NT2/D1 (cell line): ENCODE measurements around the gene MYO5A.

ENCODE experiments used
- DNase-seq: peaks from one replicate; pipeline ENCODE4 v3.0.0-alpha.2; 2011; ENCODE audit warnings: low read depth, low spot score
- H3K27me3 ChIP-seq: 2 replicates; pipeline ENCODE4 v1.6.0; 2011; ENCODE audit warnings: mild to moderate bottlenecking; ENCODE audit not compliant: insufficient read length, insufficient read depth
- H3K36me3 ChIP-seq: 2 replicates; pipeline ENCODE4 v1.6.1; 2011; ENCODE audit warnings: mild to moderate bottlenecking, low read length, mixed read lengths; ENCODE audit not compliant: insufficient read depth, insufficient read length
- H3K4me1 ChIP-seq: 2 replicates; pipeline ENCODE4 v1.5.1; 2011; ENCODE audit not compliant: insufficient read depth, insufficient read length
- H3K4me3 ChIP-seq: 2 replicates; pipeline ENCODE4 v1.5.1; 2011; ENCODE audit warnings: low read depth; ENCODE audit not compliant: insufficient read length
- H3K9ac ChIP-seq: 2 replicates; pipeline ENCODE4 v1.6.0; 2011; ENCODE audit warnings: low read depth; ENCODE audit not compliant: insufficient read length
- H3K9me3 ChIP-seq: 2 replicates; pipeline ENCODE4 v1.5.1; 2011; ENCODE audit warnings: mild to moderate bottlenecking, low read length; ENCODE audit not compliant: insufficient read depth
- SUZ12 ChIP-seq: IDR thresholded peaks from 2 replicates; pipeline ENCODE4 v1.6.1; 2011; ENCODE audit not compliant: insufficient read length, insufficient read depth; ENCODE audit errors: extremely low read depth
- YY1 ChIP-seq: IDR thresholded peaks from 2 replicates; pipeline ENCODE4 v1.6.1; 2011; ENCODE audit not compliant: insufficient read length, insufficient read depth
- ZNF274 ChIP-seq: IDR thresholded peaks from 2 replicates; pipeline ENCODE4 v1.6.1; 2011; ENCODE audit warnings: mild to moderate bottlenecking, low read depth, low read length

MYO5A gene

DNA sequence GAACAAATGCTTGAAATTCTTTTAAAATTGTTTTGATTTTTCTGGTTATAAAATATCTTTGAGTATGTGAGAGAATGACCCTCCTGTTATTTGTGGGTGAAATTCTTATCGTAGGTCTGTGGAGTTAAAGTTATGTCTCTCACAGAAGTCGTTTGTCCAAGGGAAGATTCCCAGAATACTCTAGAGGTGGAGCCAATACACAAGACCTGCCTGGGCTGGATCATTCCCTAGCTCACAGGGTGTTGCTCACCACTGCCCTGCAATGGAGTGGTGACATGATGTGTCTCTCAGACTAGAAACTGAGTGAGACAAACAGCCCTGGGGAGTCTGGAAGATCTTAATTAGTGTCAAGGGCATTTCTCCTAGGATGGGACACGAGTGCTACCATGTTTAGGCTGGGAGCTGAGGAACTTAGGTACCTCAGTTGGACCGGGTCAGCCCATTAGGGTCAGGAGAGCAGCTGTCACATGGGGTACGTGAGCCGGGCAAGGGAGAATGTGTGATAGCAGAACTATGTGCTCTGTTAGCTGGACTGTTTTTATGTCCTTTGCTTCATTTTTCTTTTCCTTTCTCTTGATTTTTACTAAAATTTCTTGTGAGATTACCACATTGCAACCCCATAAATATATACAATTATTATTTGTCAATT is 179.5 kb downstream of the MYO5A start:
- Histone ChIP-seq H3K27me3 (no peaks in the 10 kb centered on the region), H3K9me3 (no peaks in the 10 kb centered on the region), H3K9ac (no peak overlapping the region), H3K4me3 (no peak overlapping the region), H3K4me1 (no peaks in the 10 kb centered on the region), H3K36me3 (peaks cover 12% of the 10 kb centered on the region)
- no peak for DNase-seq
- TF ChIP-seq SUZ12 (no peak), YY1 (no peak), ZNF274 (no peak)

DNA sequence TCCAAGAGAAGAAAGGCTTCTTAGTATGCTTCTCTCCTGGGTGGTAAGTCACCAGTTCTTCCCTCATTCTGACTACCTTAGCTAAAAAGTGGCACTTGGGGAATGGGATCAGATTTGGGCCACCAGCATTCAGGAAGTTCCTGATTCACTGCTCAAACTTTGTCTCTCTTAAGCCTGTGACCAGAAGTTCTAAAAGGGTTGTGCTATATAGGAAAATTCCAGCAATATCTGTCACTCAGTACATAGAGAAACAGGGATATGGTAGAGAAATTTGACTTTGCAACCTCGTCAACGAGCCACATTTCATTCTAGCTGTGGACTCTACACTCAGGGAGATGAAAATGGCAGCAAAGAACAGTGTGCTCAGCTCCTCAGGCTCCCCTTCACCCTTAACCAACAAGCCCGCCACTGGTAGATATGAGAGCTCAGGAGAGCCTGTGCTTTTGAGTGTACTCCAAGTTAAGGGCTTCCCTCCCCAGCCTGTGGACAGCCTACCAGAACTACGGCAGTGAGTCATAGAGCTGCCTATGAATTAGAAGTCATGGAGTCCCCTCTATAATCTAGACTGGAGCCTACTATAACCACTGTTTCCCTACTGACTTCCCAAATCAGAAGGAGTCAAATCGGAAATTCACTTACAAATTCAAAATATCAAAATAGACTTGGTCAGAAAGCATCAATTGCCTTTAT is 180.5 kb downstream of the MYO5A start:
- H3K9me3 ChIP-seq: no peaks in the 10 kb centered on the region
- no peak for TF ChIP-seq ZNF274
- no peak for TF ChIP-seq YY1
- TF ChIP-seq SUZ12: no peak
- H3K4me1 ChIP-seq: no peaks in the 10 kb centered on the region
- DNase-seq: no peak
- H3K36me3 ChIP-seq: peaks cover 12% of the 10 kb centered on the region
- no peak overlapping the region for H3K4me3 ChIP-seq
- H3K9ac ChIP-seq: no peak overlapping the region
- H3K27me3 ChIP-seq: no peaks in the 10 kb centered on the region

DNA sequence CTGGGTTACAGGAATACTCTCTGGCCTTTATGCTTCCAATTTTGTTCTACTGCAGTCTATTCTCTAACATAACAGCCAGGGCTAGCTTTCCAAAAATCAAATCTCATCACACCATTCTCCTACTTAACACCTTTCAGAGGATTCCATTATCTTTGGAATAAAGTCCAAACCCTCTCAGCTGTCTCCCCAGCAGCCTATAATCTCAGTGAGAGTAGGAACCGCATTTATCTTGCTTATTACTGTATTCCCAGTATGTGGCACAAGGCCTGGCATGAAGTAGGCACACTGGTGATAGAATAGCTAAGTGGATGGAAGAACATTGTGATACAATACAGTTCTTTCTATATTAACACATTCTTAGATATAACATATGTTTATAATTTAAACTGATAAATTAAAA is 184.1 kb downstream of the MYO5A start:
- no peak for TF ChIP-seq ZNF274
- DNase-seq: no peak
- H3K36me3 ChIP-seq: peaks cover 4% of the 10 kb centered on the region
- H3K4me1 ChIP-seq: no peaks in the 10 kb centered on the region
- no peaks in the 10 kb centered on the region for H3K9me3 ChIP-seq
- no peak overlapping the region for H3K9ac ChIP-seq
- H3K4me3 ChIP-seq: no peak overlapping the region
- H3K27me3 ChIP-seq: no peaks in the 10 kb centered on the region

DNA sequence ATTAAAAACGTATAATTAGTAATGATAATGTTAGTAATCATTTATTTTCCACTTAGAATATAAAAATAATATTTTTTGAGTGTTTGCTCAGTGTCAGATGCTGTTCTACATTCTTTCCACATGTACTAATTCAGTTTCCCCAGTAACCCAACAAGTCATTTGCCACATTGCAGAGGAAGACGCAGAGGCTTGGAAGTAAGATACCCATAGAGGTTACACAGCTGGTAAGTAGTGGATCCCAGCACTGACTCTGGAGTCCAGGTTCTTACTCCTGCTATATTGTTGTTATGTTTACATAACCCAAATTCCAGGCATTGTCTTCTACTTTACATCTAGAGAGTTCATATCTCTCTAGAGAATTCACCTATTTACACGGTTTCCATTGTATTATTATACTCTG is 184.8 kb downstream of the MYO5A start:
- no peaks in the 10 kb centered on the region for H3K9me3 ChIP-seq
- no peaks in the 10 kb centered on the region for H3K27me3 ChIP-seq
- H3K36me3 ChIP-seq: no peaks in the 10 kb centered on the region
- H3K4me3 ChIP-seq: no peak overlapping the region
- TF ChIP-seq YY1 (no peak), SUZ12 (no peak), ZNF274 (no peak)
- H3K9ac ChIP-seq: no peak overlapping the region
- DNase-seq: no peak
- H3K4me1 ChIP-seq: no peaks in the 10 kb centered on the region

DNA sequence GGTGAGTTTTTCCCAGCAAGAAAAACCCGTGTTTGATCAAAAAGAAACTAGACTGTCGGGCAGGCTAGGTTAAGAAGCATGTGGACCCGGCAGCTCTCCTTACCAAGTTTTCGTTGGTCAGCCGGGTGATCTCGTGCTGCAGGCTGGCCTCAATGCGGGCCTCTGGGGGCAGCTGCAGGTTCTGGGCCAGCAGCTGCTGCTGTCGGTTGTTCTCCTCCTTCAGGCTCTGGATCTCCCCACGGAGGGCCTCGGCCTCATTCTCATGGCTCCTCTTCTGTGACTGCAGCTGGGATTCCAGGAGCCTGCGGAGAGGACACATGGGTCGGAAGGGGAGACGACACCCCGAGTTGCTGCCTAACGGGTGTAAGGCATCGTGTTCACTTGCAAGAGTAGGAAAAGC is 188.6 kb downstream of the MYO5A start:
- Histone ChIP-seq H3K9ac (no peak overlapping the region), H3K4me1 (no peaks in the 10 kb centered on the region), H3K36me3 (no peaks in the 10 kb centered on the region), H3K27me3 (no peaks in the 10 kb centered on the region), H3K4me3 (no peak overlapping the region), H3K9me3 (no peaks in the 10 kb centered on the region)
- TF ChIP-seq YY1 (no peak), SUZ12 (no peak), ZNF274 (no peak)
- DNase-seq: no peak

DNA sequence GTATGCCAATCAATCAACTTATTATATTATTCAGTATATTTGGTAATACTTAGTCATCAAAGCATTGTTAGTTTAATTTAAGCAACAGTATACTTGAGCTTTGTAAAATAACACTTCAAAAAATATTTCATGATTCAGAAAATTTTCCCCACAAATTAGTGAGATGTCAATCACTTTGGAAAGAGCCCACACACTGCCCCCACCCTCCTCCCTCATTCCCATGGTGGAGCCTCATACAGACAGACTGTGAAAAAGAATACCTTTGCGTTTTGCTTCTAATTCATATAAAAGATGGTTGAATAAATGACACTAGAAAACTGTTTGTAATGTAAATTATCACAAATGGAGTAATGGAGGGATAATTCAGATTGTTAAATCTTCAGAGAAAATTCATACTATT is 189.8 kb downstream of the MYO5A start:
- H3K9ac ChIP-seq: no peak overlapping the region
- no peaks in the 10 kb centered on the region for H3K9me3 ChIP-seq
- TF ChIP-seq SUZ12: no peak
- TF ChIP-seq YY1: no peak
- TF ChIP-seq ZNF274: no peak
- no peaks in the 10 kb centered on the region for H3K36me3 ChIP-seq
- no peak overlapping the region for H3K4me3 ChIP-seq
- H3K27me3 ChIP-seq: no peaks in the 10 kb centered on the region
- no peaks in the 10 kb centered on the region for H3K4me1 ChIP-seq
- DNase-seq: no peak

DNA sequence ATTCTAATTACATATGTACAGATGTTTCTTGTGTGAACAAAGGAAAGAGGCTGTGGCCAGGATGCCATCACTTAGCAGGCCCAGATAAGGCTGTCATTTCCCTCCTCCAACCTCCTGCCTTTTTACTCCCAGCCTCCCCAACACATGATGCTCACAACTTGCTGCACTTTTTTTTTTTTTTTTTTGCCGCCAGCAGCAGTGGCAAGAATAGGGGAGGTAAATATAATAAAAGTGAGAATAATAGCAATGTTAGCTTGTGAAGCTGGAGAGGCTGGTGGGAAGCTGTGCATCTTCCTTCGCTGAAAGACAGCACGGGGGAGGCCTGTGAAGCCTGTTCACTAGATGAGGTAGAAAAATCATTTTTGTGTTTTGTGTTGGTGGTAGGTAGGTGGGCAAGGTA is 190.6 kb downstream of the MYO5A start:
- TF ChIP-seq YY1 (no peak), ZNF274 (no peak), SUZ12 (no peak)
- DNase-seq: peak; percentile 8
- H3K27me3 ChIP-seq: no peaks in the 10 kb centered on the region
- no peak overlapping the region for H3K4me3 ChIP-seq
- H3K9ac ChIP-seq: no peak overlapping the region
- H3K36me3 ChIP-seq: no peaks in the 10 kb centered on the region
- no peaks in the 10 kb centered on the region for H3K4me1 ChIP-seq
- H3K9me3 ChIP-seq: no peaks in the 10 kb centered on the region

DNA sequence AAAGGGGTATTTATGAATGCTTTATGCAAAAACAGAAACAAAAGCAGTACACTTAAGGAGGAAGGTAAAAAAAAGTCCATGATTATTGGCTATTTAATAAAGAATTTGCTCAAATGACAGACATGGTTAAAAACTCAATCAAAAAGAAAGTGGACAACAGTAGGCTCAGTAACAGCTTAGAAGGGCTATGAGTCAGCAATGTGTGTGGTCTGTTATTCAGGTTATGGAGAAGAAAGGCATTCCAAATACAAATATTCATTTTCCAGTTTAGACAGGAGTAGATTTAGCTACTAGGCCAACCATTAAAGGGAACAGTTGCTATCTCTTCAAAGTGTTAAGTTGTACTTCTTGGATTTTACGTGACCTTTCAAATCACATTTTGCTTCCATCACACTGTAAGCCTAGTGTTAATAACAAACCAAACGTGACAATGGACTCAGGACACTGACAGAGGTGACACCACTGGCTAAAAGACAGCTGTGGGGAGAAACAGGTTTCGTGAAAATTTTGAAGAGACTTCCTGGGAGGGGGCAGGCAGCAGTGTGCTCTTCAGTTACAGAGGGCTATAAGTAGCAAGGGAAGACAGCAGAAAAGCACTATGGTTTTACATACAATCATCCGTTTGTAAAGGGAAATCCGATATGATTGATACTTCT is 191.4 kb downstream of the MYO5A start:
- DNase-seq: no peak
- no peak overlapping the region for H3K4me3 ChIP-seq

More for the DNA sequence above, 191.4 kb downstream of the MYO5A start:
- no peaks in the 10 kb centered on the region for H3K36me3 ChIP-seq
- H3K9ac ChIP-seq: no peak overlapping the region
- TF ChIP-seq YY1 (no peak), SUZ12 (no peak), ZNF274 (no peak)
- no peaks in the 10 kb centered on the region for H3K27me3 ChIP-seq
- no peaks in the 10 kb centered on the region for H3K4me1 ChIP-seq
- H3K9me3 ChIP-seq: no peaks in the 10 kb centered on the region
